Liver (tissue), 9 donors: ENCODE measurements around the gene POLD2. TPM values are rescaled to one million over a fixed set of nuclear protein-coding genes. Genes with fewer than 3 reads are reported as not detected.
A peak's percentile ranks its signal among the peaks of the same experiment; 100 is the strongest.

ENCODE experiments used
- DNase-seq: peaks from one replicate; pipeline ENCODE4 v3.0.0-alpha.2; 2017; ENCODE audit warnings: low spot score
- H3K27ac ChIP-seq, 2 donors: one replicate each; pipeline ENCODE4 v1.7.0; 2013; ENCODE audit warnings: inconsistent platforms in 2 of 2, low read length in 2 of 2, control low read depth in 1 of 2, low read depth in 1 of 2, mild to moderate bottlenecking in 1 of 2
- H3K27me3 ChIP-seq, 4 donors: one replicate each; pipeline versions ENCODE4 v1.6.1 to v1.7.0; 2013; ENCODE audit warnings: low read length in 3 of 4, inconsistent platforms in 1 of 4, mild to moderate bottlenecking in 1 of 4, moderate library complexity in 1 of 4; ENCODE audit not compliant: control insufficient read depth in 4 of 4, insufficient read depth in 4 of 4
- H3K36me3 ChIP-seq, 4 donors: one replicate each; pipeline versions ENCODE4 v1.6.1 to v1.7.0; 2013; ENCODE audit warnings: low read length in 3 of 4, mild to moderate bottlenecking in 3 of 4, low read depth in 1 of 4, moderate library complexity in 1 of 4; ENCODE audit not compliant: control insufficient read depth in 4 of 4, insufficient read depth in 3 of 4
- H3K4me1 ChIP-seq, 4 donors: one replicate each; pipeline versions ENCODE4 v1.6.1 to v1.7.0; 2013; ENCODE audit warnings: low read length in 3 of 4, mild to moderate bottlenecking in 3 of 4, moderate library complexity in 1 of 4; ENCODE audit not compliant: control insufficient read depth in 4 of 4, insufficient read depth in 4 of 4
- H3K4me3 ChIP-seq, 3 donors: one replicate each; pipeline versions ENCODE4 v1.6.1 to v1.7.0; 2013; ENCODE audit warnings: low read length in 3 of 3, control low read depth in 1 of 3, low read depth in 1 of 3, mild to moderate bottlenecking in 1 of 3
- H3K9ac ChIP-seq, 2 donors: one replicate each; pipeline ENCODE4 v1.7.0; 2013; ENCODE audit warnings: low read length in 2 of 2, mild to moderate bottlenecking in 2 of 2, moderate library complexity in 2 of 2, control low read depth in 1 of 2, low read depth in 1 of 2
- H3K9me3 ChIP-seq, 4 donors: one replicate each; pipeline versions ENCODE4 v1.6.1 to v1.7.0; 2013; ENCODE audit warnings: low read length in 3 of 4; ENCODE audit not compliant: control insufficient read depth in 4 of 4
- EGR1 ChIP-seq, 2 donors: IDR thresholded peaks; 2 replicates each; pipeline ENCODE4 v1.6.1; 2016 to 2018; ENCODE audit warnings: antibody characterized with exemption in 2 of 2, low read depth in 2 of 2
- FOXA1 ChIP-seq: IDR thresholded peaks from 2 replicates; pipeline ENCODE4 v1.6.1; 2016; ENCODE audit warnings: antibody characterized with exemption
- GABPA ChIP-seq, 2 donors: IDR thresholded peaks in 1 of 2; conservative IDR thresholded peaks in 1 of 2; 2 replicates each; pipeline ENCODE4 v1.6.1; 2016; ENCODE audit warnings: antibody characterized with exemption in 2 of 2, mild to moderate bottlenecking in 1 of 2, moderate library complexity in 1 of 2
- HNF4A ChIP-seq, 2 donors: conservative IDR thresholded peaks; 2 replicates each; pipeline ENCODE4 v1.6.1; 2016; ENCODE audit warnings: antibody characterized with exemption in 2 of 2, mild to moderate bottlenecking in 2 of 2
- HNF4G ChIP-seq: IDR thresholded peaks from 2 replicates; pipeline ENCODE4 v1.6.1; 2016; ENCODE audit warnings: antibody characterized with exemption
- NR2F2 ChIP-seq: IDR thresholded peaks from 2 replicates; pipeline ENCODE4 v1.6.1; 2016; ENCODE audit warnings: antibody characterized with exemption
- RAD21 ChIP-seq, 2 donors: IDR thresholded peaks; 2 replicates each; pipeline ENCODE4 v1.6.1; 2016; ENCODE audit warnings: antibody characterized with exemption in 2 of 2, mild to moderate bottlenecking in 2 of 2
- REST ChIP-seq: IDR thresholded peaks from 2 replicates; pipeline ENCODE4 v1.6.1; 2016; ENCODE audit warnings: antibody characterized with exemption, mild to moderate bottlenecking
- RXRA ChIP-seq, 2 donors: IDR thresholded peaks; 2 replicates each; pipeline ENCODE4 v1.6.1; 2017 to 2018; ENCODE audit warnings: antibody characterized with exemption in 2 of 2, mild to moderate bottlenecking in 1 of 2
- SP1 ChIP-seq: IDR thresholded peaks from 2 replicates; pipeline ENCODE4 v1.6.1; 2018; ENCODE audit warnings: antibody characterized with exemption, mild to moderate bottlenecking
- YY1 ChIP-seq: IDR thresholded peaks from 2 replicates; pipeline ENCODE4 v1.6.1; 2016; ENCODE audit warnings: antibody characterized with exemption, mild to moderate bottlenecking
- WGBS: extraction: QIAGEN DNeasy Blood & Tissue Kit; methylation state at CpG from one replicate; pipeline ENCODE4 v1.1.7; 2013; 5-methylcytosine and 5-hydroxymethylcytosine counted together
- polyA plus RNA-seq, 2 donors: library from polyadenylated mRNA; stranded (reverse) in 1 of 2; unstranded in 1 of 2; fragments of 200-250 nt in 1 of 2; fragments of >200 nt in 1 of 2; fragmentation: Nextera tagmentation in 1 of 2; extraction: Ambion mirVana in 1 of 2; gene quantifications; one replicate each; pipeline versions ENCODE4 v1.2.1 to v1.2.3, GENCODE V29; 2013 to 2015
- total RNA-seq, 2 donors: library from RNA; depleted of rRNA; stranded (reverse); fragments of >200 nt; gene quantifications; one replicate each; pipeline ENCODE4 v1.2.3, GENCODE V29; 2014
- TF ChIP-seq, protein P1 (sequence below): IDR thresholded peaks from 2 replicates; pipeline ENCODE4 v1.6.1; 2016; ENCODE audit warnings: antibody characterized with exemption
- TF ChIP-seq, protein P2 (sequence below): fragments of 150-350 bp; IDR thresholded peaks from 2 replicates; pipeline ENCODE4 v1.5.1; 2017; ENCODE audit warnings: improper control_type of control experiment, low read depth, low read length; ENCODE audit not compliant: missing input control
- donor health status: healthy.
- donor health status: healthy.
- donor health status: healthy.
- donor health status: healthy.
- donor health status: healthy.

Gene POLD2
- total and polyA plus RNA-seq, 4 donors: 53.9 to 101 (median 85.3) TPM

DNA sequence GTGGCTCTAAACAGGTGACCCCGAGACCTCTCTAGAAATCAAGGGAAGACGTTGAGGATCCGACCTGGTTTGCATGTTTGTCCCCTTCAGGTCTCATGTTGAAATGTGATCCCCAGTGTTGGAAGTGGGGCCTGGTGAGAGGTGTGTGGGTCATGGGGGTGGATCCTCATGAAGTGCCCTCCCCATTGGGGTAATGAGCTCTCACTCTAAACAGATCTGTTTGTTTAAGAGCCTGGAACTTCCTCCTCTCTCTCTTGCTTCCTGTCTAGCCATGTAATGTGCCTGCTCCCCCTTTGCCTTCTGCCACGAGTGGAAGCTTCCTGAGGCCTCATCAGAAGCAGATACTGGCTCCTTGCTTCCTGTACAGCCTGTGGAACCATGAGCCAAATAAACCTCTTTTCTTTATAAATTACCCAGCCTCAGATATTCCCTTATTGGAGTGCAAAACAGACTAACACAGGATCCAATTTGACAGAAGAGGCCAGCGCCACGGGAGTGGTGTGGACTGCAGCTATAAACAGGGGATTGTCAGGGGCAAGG lies 30.2 kb downstream of the POLD2 start:
- no peaks in the 10 kb centered on the region for H3K27me3 ChIP-seq
- no peaks in the 10 kb centered on the region for H3K36me3 ChIP-seq
- H3K9me3 ChIP-seq: no peaks in the 10 kb centered on the region
- no peak overlapping the region for H3K4me3 ChIP-seq
- no peak overlapping the region for H3K27ac ChIP-seq
- no peak overlapping the region for H3K9ac ChIP-seq
- no peak for DNase-seq
- TF ChIP-seq HNF4G: no peak
- TF ChIP-seq RAD21 (IDR thresholded peaks at IDR 0.05): no peak
- TF ChIP-seq REST: no peak
- TF ChIP-seq FOXA1: no peak
- no peak for TF ChIP-seq RXRA (IDR thresholded peaks at IDR 0.05)
- TF ChIP-seq, protein P1, sequence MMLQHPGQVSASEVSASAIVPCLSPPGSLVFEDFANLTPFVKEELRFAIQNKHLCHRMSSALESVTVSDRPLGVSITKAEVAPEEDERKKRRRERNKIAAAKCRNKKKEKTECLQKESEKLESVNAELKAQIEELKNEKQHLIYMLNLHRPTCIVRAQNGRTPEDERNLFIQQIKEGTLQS: no peak
- no peak for TF ChIP-seq SP1
- no peak for TF ChIP-seq YY1
- TF ChIP-seq GABPA (IDR thresholded peaks at IDR 0.05 in 1 of 2, conservative IDR thresholded peaks at IDR 0.05 in 1 of 2): no peak
- 92% methylated on average over 6 of the region's 6 CpGs for WGBS
- peaks cover 4 to 30% (median 24%) of the 10 kb centered on the region in 4 donors for H3K4me1 ChIP-seq

DNA sequence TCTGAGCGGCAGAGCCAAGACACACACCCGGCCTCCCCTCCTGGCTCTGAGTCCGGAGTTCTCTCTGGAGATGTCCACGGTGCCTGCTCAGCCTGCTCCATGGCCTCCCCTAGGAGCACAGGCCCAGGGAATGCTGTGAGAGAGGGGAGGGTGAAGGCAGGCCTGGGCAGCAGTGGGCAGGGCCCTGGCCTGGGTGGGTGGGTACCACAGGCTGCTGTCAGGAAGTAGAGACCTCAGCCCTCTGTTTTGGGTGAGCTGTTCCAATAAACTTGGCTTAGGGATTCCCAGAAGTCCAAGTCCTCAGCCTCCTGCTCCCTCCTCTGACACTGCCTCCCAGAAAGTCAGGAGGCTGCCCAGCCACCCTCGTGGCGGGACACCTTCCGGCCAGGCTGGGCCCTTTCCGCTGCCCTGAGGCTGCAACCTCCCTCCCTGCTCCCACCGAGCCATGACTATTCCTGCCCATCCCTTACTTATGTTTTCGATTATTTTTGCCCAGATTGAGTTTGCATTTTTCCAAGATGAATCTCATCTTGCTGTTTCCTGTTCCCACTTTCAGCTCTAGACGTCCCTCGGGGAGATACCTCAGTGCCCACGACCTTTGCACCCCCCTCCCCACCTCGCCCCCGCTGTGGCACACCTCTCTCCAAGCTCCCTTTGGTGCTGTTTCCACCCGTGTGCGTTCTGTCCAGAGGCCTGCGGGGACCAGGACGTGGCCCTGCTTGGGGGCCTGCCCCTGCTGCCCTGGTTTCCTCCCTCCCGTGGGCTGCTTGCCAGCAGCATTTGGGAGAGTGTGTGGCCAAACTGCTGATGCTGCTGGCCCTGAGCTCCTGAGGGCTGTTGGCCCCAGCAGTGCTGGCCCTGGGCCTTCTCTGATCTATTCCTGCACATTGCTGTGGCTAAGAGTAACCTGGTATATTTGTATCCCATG lies 35.2 kb downstream of the POLD2 start:
- WGBS: 32% methylated on average over 20 of the region's 20 CpGs
- H3K4me3 ChIP-seq: no peak overlapping the region
- TF ChIP-seq RXRA (IDR thresholded peaks at IDR 0.05) (peak; percentile 25 to 28), HNF4A (conservative IDR thresholded peaks at IDR 0.05) (peak in 1 of 2 donors; percentile 28), NR2F2 (no peak), GABPA (IDR thresholded peaks at IDR 0.05 in 1 of 2, conservative IDR thresholded peaks at IDR 0.05 in 1 of 2) (no peak), RAD21 (IDR thresholded peaks at IDR 0.05) (peak in 1 of 2 donors; percentile 20), EGR1 (IDR thresholded peaks at IDR 0.05; ENCODE audit: low read depth in 2 of 2) (no peak)
- TF ChIP-seq, protein P2, sequence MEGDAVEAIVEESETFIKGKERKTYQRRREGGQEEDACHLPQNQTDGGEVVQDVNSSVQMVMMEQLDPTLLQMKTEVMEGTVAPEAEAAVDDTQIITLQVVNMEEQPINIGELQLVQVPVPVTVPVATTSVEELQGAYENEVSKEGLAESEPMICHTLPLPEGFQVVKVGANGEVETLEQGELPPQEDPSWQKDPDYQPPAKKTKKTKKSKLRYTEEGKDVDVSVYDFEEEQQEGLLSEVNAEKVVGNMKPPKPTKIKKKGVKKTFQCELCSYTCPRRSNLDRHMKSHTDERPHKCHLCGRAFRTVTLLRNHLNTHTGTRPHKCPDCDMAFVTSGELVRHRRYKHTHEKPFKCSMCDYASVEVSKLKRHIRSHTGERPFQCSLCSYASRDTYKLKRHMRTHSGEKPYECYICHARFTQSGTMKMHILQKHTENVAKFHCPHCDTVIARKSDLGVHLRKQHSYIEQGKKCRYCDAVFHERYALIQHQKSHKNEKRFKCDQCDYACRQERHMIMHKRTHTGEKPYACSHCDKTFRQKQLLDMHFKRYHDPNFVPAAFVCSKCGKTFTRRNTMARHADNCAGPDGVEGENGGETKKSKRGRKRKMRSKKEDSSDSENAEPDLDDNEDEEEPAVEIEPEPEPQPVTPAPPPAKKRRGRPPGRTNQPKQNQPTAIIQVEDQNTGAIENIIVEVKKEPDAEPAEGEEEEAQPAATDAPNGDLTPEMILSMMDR: no peak
- peaks cover 4 to 34% (median 26%) of the 10 kb centered on the region in 4 donors for H3K4me1 ChIP-seq
- H3K27ac ChIP-seq: peak overlapping the region; percentile 27 to 75
- no peaks in the 10 kb centered on the region for H3K36me3 ChIP-seq
- DNase-seq: no peak
- no peaks in the 10 kb centered on the region for H3K27me3 ChIP-seq
- no peaks in the 10 kb centered on the region for H3K9me3 ChIP-seq
- peak overlapping the region in 1 of 2 donors; percentile 44 for H3K9ac ChIP-seq
